NCI-H748 (cell line): ENCODE data around the gene TBC1D1.
A peak's percentile ranks its signal among the peaks of the same experiment; 100 is the strongest.

ENCODE experiments used
- DNase-seq: peaks from one replicate; lab custom pipeline; 2025; ENCODE audit not compliant: unreplicated experiment; lab: John Stamatoyannopoulos, UW

Gene TBC1D1

DNA sequence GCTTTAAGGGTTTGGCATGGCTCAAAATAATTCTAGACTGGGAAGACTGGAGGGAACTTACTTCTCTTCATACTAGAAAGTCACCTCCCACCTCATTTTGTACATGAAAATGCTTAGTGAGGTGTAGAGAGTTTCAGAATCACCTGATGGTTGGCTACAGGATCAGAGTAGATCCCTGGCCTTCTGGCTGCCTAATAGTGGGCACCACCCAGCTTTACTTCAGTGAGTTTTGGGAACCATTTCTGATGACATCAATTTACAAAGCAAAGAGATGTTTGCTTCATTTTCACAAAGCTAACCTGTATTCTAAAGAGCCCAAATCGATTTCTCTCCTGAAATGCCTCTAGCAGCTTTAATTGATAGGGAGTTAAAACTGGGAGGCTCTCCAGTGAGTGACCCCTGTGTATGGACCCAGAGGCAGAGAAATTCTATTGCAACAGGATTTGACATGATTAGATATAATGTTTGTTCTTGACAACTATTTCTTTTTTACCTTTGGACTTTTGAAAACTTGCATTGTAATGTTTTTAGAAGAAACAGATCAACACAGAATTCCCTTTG lies 249.8 kb downstream of the TBC1D1 start:
- DNase-seq = no peak

DNA sequence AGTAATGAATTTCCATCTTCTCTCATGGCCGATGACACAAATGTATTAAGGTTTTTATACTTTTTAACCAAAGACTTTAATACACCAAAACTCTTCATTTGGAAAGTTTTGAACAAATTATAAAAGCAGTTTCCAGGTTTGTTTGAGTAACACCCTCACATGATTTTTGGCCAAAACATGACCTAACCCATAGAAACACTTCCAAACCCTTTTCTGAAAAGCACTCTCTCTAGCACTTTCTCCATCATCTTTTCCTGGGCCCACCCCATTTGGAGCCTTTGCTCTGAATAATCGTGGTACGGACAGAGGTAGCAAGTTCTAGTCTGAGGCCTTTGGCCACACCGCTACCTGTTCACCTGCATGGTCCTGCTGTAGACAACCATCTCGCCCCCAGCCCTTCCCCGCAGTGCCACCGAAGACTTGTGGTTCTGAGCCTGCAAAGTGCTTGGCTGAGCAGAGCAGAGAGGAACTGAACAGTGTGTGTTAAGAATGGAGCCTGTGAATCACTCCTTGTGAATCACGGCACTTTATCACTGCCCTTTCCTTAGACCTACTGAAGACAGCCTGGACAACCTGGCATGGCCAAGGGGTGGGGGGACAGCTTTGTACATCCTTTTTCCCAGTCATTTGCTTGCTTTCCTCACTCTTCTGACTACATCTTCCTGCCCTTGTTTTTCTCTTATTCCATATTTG lies 251.1 kb downstream of the TBC1D1 start:
- DNase-seq = no peak

DNA sequence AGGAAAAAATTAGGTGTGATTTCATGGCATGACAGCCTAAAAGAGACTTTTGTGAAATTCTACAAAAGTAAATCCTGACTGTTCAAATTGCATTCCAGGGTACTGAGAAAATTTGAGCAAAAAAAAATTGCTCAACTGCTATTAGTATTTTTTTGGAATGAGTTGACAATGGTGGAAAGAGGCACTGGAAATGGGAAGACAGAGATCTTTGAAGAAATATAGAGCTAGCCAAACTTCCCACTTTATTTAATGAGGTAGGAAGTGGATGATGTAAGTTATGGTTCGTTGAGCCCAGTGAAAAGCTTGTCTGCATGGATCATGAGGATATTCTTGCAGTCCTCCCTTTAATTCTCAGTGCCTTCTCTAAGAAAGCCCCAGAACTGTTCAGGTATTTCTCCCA lies 253.1 kb downstream of the TBC1D1 start:
- DNase-seq = no peak

DNA sequence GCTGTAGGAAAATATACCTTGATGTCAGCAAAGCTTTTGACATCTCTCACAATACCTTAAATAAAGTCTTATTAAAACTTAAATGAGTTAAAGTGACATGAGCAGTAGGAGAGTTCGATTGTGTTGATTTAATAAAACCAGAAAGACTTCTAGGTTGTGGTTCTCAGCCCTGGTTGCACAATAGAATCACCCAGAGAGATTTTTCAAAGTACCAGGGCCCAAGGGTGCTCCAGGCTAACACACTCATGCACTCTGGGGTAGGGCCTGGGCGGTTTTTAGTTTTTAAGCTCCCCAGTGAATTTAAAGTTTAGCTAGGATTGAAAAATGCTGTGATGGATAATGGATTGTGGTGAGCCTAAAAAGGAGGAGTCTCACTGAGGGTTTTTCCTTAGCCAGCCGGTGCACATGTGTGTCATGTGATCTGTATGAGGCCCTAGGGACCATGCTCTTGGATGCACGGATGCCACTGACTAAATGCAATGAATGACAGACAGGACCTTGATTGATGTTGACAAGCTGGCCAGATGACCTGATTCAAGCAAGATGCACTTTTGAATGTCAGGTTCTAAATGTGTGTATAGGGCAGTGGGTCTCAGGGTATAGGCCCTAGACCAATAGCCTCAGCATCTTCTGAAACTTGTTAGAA lies 254.3 kb downstream of the TBC1D1 start:
- DNase-seq = no peak

DNA sequence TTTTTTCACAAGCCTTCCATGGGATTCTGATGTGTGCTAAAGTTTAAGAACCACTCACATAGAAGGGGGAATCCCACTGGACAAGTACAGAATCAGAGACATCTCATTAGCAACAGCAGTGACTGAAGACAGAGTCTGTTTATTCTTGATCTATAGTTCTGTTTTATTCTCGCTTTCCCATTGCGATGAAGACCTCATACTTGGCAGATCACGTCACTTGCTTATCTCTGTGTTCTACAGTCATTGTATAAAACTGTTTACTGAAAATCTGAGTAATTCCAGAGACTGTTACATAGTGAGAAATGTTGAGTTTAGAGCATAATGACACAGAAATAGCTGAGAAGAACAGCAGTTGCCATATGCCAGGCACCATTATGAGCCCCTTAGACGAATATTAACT lies 254.9 kb downstream of the TBC1D1 start:
- DNase-seq = no peak

DNA sequence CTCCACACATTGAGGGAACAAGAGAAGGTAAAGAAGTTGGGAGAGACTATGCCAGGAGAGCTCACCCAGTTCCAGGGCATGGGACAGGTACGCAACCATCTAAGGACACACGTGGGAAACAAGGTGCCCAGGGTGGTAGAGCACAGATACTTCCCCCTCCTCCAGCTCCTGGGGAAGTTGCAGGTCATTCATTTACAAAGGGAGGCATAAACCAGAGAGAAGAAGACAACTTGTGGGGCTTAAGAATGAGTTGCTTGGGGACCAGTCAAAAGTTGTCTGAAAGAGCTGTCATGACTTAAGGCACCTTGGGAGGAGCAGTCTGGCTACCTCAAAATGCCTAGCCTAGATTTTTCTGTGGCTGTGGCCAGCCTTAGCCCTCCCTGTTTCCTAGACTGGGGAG lies 255.5 kb downstream of the TBC1D1 start:
- no peak for DNase-seq

DNA sequence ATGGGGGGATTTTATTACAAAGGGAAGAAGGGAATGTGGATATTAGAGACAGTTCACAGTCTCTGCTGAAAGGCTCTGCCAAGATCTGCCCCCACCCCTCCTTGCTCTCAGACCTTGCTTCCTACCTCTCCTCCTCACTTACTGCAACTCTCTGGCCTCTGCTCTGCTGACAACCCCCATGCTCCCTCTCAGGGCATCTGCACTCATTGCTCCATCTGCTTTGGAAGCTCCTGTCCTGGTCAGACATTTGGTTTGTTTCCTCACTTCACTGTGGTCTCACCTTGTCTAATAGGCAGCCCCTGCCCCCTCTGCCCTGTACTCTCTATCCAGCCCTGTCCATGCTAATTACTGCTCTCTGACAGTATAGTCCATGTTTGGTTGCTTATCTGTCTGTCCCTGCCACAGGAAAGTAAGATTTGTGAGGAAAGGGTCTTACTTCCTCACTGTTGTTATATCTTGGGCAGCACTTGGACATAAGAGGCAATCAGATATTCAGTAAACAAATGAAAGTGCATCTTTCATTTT lies 258.6 kb downstream of the TBC1D1 start:
- no peak for DNase-seq

DNA sequence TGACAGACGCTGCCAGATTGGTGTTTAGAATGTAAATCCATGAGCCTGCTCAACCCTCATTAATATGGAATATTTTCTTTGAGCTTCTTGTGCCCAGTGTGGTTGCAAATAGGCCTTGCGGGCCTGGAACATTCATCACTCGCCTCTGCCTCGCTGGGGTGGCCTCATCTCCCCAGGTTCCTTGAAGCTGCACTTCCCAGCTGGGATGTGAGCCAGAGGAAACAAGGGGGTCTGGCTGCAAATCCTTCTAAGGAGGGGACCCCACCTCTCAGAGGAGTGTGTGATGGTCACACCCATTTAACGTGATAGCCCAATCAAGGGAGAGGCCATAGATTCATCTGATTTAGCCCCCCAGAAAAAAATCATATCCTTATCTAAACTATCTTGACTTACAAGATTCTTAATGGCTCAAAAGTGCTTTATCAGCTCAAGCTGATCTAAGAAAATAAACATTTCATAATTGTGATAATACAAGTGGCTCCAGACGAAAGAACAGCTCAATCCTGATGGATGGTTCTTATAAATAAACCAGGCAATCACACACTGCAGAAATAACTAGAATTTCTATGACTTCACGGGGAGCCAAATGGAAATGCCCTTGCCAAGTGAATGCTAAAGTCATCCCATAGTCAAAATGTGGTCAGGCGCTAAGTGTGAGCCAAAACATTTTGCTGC lies 259.2 kb downstream of the TBC1D1 start:
- DNase-seq = no peak

DNA sequence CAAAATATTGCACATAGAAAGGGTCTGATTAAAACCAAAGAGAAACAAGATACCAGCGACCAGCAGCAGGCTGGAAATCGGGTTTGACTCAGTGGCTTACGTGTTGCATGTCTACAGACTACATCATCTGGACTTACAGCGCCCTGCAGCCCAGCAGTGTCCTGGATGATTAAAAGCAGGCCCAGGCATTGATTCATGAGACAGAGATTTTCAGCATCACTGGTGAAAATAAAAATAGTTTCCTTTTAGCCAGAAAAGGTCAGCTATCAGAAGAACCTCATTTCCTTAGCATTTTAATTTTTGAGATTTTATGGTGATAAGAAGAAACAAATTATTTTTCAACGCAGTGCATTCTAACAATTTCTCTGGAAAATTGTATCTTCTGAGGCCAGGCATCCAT lies 259.9 kb downstream of the TBC1D1 start:
- no peak for DNase-seq

DNA sequence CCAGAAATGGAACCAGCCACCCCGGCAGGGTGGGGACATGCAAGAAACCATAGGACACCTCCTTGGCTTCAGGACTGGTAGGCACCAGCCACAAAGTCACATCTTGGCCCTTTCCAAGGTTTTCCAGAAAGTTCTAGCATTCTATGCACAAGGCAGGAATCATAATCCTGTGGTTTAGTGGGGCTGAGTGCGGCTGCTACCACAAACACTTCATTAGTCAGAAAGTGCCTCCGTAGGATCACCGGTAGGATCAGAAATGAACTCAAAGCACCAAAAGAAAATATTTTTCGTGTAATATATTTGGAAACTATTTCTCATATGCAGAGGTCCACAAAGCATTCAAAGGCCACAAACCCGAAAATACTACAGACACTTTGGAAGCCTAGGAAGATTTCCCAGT lies 261.0 kb downstream of the TBC1D1 start:
- no peak for DNase-seq

DNA sequence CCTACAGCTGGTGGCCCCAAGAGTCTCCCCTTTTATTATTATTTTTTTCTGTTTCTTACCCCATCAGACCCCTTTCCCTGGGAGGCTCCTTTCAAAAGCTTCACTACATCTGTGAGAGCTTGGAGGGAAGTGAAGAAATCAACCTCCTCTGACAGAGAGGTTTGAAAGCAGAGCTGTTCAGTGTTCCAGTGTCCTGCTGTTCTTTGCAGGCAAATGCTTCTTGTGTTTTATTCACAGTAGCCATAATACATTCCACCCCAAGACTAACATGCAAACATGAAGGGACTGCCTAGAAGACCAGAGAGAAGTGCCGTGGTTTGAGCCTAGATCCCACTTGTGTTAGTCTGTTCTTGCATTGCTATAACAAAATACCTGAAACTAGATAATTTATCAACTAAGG lies 261.4 kb downstream of the TBC1D1 start:
- DNase-seq = no peak

DNA sequence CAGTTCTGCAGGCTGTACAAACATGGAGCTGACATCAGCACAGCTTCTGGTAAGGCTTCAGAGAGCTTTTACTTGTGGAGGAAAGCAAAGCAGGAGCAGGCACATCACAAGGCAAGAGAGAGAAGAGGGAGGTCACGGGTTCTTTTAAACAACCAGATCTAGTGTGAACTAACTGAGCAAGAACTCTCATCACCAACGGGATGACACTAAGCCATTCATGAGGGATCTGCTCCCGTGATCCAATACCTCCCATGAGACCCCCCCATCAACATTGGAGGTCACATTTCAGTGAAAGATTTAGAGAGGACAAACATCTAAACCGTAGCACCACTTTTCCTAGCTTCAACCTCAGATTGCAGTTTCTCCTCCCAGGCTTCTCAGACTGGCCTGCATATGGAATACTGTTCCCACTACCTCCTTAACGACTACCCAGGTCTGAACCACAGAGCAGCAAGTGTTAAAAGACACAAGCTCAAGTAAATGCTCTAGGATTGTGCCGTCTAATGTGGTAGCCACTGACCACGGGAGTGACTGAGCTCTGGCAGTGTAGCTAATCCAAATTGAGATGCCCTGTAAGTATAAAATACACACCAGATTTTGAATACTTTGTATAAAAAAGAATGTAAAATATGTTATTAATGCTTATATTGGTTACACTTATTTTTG lies 262.0 kb downstream of the TBC1D1 start:
- no peak for DNase-seq

DNA sequence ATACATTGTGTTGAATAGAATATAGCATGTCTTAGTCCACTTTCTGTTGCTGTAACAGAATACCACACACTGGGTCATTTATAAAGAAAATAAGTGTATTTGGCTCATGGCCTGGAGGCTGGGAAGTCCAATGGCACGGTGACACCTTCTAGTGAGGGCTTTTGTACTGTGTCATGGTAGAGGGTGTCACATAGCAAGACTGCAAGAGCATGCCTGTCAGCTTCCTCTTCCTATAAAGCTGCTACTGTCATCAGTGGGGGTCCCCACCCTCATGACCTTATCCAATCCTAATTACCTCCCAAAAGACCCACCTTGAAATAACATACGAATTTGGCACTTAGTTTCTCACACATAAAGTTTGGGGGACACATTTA lies 262.5 kb downstream of the TBC1D1 start:
- DNase-seq = no peak

DNA sequence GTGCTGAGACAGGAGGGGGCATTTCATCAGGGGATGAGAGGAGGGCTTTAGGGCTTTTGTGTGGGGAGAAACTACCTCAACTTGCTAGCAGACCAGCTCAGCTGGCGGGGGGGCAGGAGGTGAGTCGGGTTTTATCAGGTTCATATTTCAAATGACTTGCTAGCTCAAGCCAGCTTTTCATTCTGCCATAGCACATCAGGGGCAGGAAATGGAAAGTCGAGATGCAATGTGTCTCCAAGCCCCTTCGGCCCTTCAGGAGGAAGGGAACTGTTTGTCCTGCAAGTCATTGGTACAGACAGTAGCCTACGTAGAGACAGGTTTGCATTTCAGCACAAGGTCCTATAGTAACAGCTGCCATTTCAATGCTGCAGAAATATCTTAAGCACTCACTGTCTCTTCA lies 263.4 kb downstream of the TBC1D1 start:
- peak; percentile 10 for DNase-seq

DNA sequence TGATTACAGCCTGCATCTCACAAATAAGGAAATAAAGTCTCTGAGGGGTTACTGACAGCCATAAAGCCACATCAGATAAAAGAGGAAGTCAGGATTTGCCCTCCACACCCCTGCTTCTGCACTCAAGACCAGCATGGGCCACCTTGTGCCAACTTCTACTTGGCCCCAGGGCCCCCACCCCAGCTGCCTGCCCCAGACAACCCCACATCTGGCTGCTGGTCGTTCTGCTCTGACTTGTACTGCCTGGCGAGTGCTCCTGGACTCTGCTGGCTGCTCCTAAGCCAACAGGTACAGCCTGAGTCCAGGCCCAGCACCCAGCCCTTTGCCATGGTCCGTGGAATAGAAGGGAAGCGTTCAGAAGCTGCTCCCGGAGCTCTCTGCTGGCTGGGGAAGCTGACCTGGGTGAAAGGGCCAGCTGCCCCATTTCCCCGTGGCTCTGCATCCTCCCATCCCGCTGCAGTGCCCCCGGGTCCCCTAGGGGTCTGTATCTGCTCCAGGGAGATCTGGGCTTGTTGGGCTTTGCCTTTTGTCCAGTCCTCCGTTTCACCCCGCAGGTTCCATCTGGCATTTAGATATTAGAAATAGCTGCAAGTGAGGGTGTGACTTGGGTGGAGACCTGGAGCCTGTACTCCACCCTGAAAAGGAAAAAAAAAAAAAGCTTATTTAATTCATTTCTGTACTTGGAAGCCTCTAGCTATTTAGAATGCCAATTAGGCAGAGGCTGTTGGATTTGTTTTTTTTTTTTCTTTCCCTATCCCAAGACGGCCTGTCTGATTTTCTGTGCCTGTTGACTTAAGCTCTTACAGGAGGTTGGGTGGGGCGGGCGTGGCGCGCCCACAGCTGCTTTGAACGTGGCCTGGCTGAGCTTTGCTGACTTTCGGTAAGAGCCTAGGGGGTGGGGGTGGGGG lies 264.1 kb downstream of the TBC1D1 start:
- DNase-seq = peak; percentile 85

DNA sequence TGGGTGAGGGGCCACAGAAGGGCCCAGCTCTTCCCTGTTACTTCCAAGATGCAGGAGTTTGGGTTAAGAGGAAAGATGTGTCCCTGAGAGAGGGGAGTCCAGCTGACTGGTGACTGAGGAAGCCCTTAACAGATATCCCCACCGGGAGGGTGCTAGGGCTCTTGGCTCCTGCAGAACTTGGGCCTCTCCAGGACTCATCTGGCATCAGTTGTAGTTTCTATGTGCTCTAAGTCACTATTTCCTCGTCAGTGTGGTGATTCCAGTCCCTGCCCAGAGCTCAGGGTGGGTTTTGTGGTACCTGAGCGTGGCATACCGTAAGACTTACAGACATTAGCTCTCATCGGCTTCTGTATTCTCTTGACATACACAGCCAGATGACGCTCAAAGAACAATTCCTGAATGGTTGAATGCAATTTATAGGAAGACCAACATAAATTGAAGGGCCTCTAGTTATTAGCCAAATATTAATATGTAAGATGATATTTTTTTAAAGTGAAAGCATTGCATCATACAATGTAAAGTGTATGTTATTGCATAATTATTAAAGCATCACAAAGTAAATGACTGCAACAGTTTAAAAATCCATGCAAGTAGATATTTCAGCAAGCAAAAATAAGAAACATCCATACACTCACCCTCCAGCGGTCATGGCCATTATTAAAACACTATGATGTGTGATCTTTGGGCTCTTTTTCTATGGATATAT lies 264.9 kb downstream of the TBC1D1 start:
- DNase-seq = peak; percentile 40

DNA sequence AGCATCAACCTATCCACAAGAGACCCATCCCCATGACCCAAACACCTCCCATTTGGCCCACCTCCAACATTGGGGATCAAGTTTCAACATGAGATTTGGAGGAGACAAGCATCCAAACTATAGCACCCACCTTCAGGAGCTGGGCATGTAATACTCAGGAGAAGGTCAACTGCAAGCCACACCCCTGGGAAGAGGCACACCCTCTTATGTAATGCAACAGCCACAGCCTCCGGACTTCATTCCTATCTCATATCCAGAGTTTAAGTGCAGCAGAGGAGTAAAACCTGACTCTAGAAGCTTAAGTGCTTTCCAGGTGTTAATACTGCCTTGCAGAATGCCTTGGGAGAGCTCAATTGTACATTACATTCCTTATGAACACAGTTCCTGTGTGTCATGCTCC lies 266.7 kb downstream of the TBC1D1 start:
- DNase-seq = peak; percentile 48

DNA sequence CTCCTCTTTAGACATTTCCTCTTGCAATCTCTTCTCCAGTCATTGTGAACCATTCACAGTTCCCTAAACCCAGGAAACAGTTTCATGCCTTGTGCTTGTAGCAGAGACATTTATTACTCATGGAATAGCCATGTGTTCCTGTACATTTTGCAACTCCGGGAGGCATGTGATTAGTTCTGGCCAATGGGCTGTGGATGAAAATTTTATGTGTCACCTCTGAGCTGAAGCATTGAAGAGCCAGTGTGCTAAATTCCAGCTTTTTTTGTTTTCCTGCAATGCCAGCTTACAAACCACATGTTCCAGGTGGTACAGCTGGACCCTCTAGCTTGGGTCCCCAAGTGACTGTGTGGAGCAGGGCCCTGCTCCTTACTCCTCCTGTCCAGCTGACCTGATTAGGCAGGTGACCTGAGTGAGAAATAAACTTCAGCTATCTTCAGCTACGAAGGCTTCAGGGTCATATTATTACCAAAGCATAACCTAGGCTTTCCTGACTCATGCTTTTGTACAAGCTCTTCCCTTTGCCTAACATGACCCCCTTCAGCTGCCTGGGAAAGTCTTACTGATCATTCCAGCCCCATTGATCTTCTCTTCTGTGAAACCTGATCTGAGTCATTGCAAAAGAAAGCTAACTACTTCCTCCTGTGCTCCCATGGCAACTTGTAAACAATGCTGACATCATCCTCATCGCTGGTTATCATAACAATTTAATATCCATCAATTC lies 269.8 kb downstream of the TBC1D1 start:
- DNase-seq = peak; percentile 88
